Stimulated activated naive B cell treated with anti-CD40 and anti-IgM and Interleukin-4, amounts not matched to agents 10 μg/mL and 1 μg/mL and 100 μg/mL, for 72 hours (primary cell): ENCODE results near the gene TBC1D1.
A peak's percentile ranks its signal among the peaks of the same experiment; 100 is the strongest.

ENCODE experiments used
- ATAC-seq, 2 donors: fragments of 150-1000 bp; cut with Tn5 transposase; replicated peaks; 2 replicates each; pipeline ENCODE4 v1.10.0; 2021; ENCODE audit warnings: moderate library complexity in 1 of 2
- DNase-seq: peaks from one replicate; pipeline ENCODE4 v3.0.0; 2021
- H3K27ac Mint-ChIP-seq: one replicate; pipeline ENCODE4 v1.8.0; 2022; ENCODE audit warnings: mild to moderate bottlenecking, mixed read lengths
- H3K27me3 Mint-ChIP-seq, 2 donors: one replicate each; pipeline ENCODE4 v1.8.0; 2022; ENCODE audit warnings: mixed read lengths in 2 of 2
- H3K36me3 Mint-ChIP-seq, 2 donors: one replicate each; pipeline ENCODE4 v1.8.0; 2022; ENCODE audit warnings: mixed read lengths in 2 of 2, mild to moderate bottlenecking in 1 of 2
- H3K4me1 Mint-ChIP-seq, 2 donors: one replicate each; pipeline ENCODE4 v1.8.0; 2022; ENCODE audit warnings: mixed read lengths in 2 of 2, mild to moderate bottlenecking in 1 of 2
- H3K4me3 Mint-ChIP-seq, 2 donors: one replicate each; pipeline ENCODE4 v1.8.0; 2022; ENCODE audit warnings: mild to moderate bottlenecking in 2 of 2, mixed read lengths in 2 of 2, moderate library complexity in 1 of 2
- H3K9me3 Mint-ChIP-seq, 2 donors: one replicate each; pipeline ENCODE4 v1.8.0; 2022; ENCODE audit warnings: mixed read lengths in 2 of 2, mild to moderate bottlenecking in 1 of 2

The TBC1D1 gene

DNA sequence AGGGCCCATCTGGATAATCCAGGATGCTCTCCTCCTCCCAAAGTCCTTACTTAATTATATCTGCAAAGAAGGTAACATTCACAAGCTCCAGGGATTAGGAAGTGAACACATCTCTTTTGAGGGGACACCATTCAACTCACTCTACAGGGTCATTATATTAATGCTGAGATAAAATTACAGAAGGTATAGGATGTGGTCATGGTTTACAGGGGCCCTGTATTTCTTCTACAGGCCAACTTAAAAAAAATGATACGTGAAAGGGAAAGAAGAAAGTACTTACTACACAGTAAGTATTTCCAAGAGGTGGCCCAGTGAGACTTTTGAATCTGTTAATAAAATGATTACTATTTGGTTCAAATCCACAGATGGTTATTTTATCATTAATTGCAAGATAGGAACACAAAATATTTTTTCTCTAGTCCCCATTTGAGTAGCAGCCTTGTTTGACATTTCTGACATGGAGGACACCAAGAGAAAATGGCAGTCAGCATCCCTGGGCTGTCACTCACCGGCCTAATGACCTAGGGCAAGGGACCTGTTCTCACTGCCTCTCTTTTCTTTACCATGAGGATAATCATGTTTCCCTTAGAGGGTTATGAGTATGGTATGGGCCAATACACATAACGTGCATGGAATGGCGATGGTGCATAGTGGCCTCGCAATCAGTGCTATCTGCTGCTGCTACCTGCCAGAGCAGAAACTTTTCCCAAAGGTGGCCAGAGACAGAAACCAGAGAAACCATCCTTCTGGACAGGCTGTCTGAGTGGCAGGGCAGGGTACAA lies 209.8 kb downstream of the TBC1D1 start:
- Mint-ChIP-seq H3K4me1 (peaks cover 0 to 2% of the 10 kb centered on the region in 2 donors), H3K4me3 (no peak overlapping the region), H3K9me3 (no peaks in the 10 kb centered on the region), H3K27ac (no peak overlapping the region), H3K27me3 (no peaks in the 10 kb centered on the region), H3K36me3 (peaks cover 35 to 57% of the 10 kb centered on the region in 2 donors)
- DNase-seq (no peak), ATAC-seq (no peak)

DNA sequence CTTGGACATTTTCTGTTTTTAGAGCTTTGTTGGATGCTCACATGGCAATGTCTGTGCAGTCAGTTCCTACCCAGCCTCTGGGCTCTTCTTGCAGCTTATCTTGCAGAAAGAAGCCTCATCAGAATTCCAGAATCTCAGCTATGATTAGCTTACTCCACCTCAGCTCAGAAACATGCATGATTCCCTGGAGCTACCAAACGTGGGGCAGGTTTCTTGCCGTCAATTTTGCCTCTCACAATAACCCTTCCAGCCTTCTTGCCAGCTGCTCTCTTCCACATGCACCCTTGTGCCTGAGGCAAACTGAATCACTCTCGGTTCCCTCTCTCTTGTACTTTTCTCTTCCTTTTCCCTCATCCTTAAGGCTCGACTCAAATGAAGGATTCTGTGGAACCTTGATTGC lies 210.7 kb downstream of the TBC1D1 start:
- Mint-ChIP-seq H3K36me3 (peaks cover 39 to 56% of the 10 kb centered on the region in 2 donors), H3K4me3 (no peak overlapping the region), H3K27ac (no peak overlapping the region), H3K9me3 (no peaks in the 10 kb centered on the region), H3K27me3 (no peaks in the 10 kb centered on the region), H3K4me1 (peaks cover 0 to 3% of the 10 kb centered on the region in 2 donors)
- DNase-seq (no peak), ATAC-seq (no peak)

- Mint-ChIP-seq H3K27ac (peak overlapping the region; percentile 9), H3K4me3 (no peak overlapping the region), H3K4me1 (peaks cover 0 to 4% of the 10 kb centered on the region in 2 donors), H3K9me3 (no peaks in the 10 kb centered on the region), H3K36me3 (peaks cover 44 to 65% of the 10 kb centered on the region in 2 donors), H3K27me3 (no peaks in the 10 kb centered on the region)
- ATAC-seq: no peak
- no peak for DNase-seq
Measured at GRCh38 chr4:38102957-38103588, 212.2 kb downstream of the TBC1D1 start.

DNA sequence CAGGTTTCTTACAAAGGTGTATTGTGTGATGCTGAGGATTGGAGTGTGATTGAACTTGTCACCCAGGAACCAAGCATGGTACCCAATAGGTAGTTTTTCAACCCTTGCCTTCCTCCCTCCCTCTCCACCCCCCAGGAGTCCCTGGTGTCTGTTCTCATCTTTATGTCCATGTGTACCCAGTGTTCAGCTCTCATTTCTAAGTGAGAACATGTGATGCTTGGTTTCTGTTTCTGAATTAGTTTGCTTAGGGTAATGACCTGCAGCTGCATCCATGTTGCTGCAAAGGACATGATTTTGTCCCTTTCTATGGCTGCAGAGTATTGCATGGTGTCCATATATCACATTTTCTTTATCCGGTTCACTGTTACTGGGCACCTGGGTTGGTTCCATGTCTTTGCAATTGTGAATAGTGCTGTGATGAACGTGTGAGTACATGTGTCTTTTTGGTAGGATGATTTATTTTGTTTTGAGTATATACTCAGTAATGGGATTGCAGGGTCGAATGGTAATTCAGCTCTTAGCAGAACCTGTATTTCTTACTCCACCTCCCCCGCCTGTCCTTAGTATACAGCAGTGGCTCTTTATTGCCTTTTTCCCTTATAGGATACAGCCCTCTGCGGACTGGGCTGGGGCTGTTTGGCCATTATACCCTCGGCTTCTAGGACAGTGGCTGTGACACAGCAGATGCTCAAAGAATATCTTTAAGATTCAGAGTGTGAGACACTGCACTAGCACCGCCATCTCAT lies 214.8 kb downstream of the TBC1D1 start:
- ATAC-seq (no peak), DNase-seq (no peak)
- Mint-ChIP-seq H3K27ac (peak overlapping the region; percentile 14), H3K27me3 (no peaks in the 10 kb centered on the region), H3K9me3 (no peaks in the 10 kb centered on the region), H3K36me3 (peaks cover 50 to 70% of the 10 kb centered on the region in 2 donors), H3K4me3 (no peak overlapping the region), H3K4me1 (peaks cover 0 to 5% of the 10 kb centered on the region in 2 donors)

- peaks cover 50 to 74% of the 10 kb centered on the region in 2 donors for H3K36me3 Mint-ChIP-seq
Measured at GRCh38 chr4:38106311-38106710, 215.4 kb downstream of the TBC1D1 start.

GRCh38 chr4:38106886-38107514 lies 216.1 kb downstream of the TBC1D1 start:
- Mint-ChIP-seq H3K4me1 (peaks cover 0 to 5% of the 10 kb centered on the region in 2 donors), H3K4me3 (no peak overlapping the region), H3K36me3 (peaks cover 50 to 72% of the 10 kb centered on the region in 2 donors), H3K9me3 (no peaks in the 10 kb centered on the region), H3K27ac (no peak overlapping the region), H3K27me3 (no peaks in the 10 kb centered on the region)
- DNase-seq: no peak
- ATAC-seq: no peak

More at GRCh38 chr4:38106311-38106710, 215.4 kb downstream of the TBC1D1 start:
- DNase-seq (no peak), ATAC-seq (no peak)
- no peak overlapping the region for H3K4me3 Mint-ChIP-seq
- H3K4me1 Mint-ChIP-seq: peaks cover 0 to 5% of the 10 kb centered on the region in 2 donors
- H3K9me3 Mint-ChIP-seq: no peaks in the 10 kb centered on the region
- H3K27me3 Mint-ChIP-seq: no peaks in the 10 kb centered on the region
- no peak overlapping the region for H3K27ac Mint-ChIP-seq

DNA sequence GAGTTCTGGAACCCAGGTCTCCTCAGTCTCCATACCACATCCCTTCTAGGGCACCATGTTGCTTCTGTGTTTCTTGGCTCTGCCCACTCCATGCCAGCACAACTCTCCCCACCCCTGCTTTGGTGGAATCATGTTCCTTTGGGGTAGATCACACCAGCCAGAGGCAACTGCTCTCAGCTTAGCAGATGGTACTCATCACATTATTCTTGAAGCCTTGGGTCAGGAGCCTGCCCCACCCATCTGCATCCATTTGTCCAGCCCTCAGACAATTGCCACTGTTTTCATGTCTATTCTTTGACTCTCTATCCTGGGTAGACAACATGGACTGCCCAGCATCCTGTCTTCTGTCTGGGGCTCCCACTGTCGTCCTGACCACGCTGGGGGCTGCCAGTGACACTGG lies 216.9 kb downstream of the TBC1D1 start:
- Mint-ChIP-seq H3K4me1 (peaks cover 0 to 5% of the 10 kb centered on the region in 2 donors), H3K4me3 (no peak overlapping the region), H3K36me3 (peaks cover 46 to 69% of the 10 kb centered on the region in 2 donors), H3K9me3 (no peaks in the 10 kb centered on the region), H3K27me3 (no peaks in the 10 kb centered on the region), H3K27ac (peak overlapping the region; percentile 66)
- ATAC-seq (no peak), DNase-seq (no peak)

- DNase-seq (no peak), ATAC-seq (no peak)
- Mint-ChIP-seq H3K4me3 (no peak overlapping the region), H3K27me3 (no peaks in the 10 kb centered on the region), H3K9me3 (no peaks in the 10 kb centered on the region), H3K27ac (peak overlapping the region; percentile 51), H3K4me1 (peaks cover 0 to 5% of the 10 kb centered on the region in 2 donors), H3K36me3 (peaks cover 42 to 64% of the 10 kb centered on the region in 2 donors)
Measured at GRCh38 chr4:38109370-38109769, 218.5 kb downstream of the TBC1D1 start.

- H3K9me3 Mint-ChIP-seq: no peaks in the 10 kb centered on the region
- ATAC-seq: no peak
- peak overlapping the region; percentile 51 for H3K27ac Mint-ChIP-seq
- no peak for DNase-seq
- peaks cover 0 to 5% of the 10 kb centered on the region in 2 donors for H3K4me1 Mint-ChIP-seq
- H3K27me3 Mint-ChIP-seq: no peaks in the 10 kb centered on the region
- no peak overlapping the region for H3K4me3 Mint-ChIP-seq
- peaks cover 47 to 66% of the 10 kb centered on the region in 2 donors for H3K36me3 Mint-ChIP-seq
Measured at GRCh38 chr4:38109896-38110295, 219.0 kb downstream of the TBC1D1 start.

GRCh38 chr4:38111024-38111423 lies 220.1 kb downstream of the TBC1D1 start:
- no peak overlapping the region for H3K27ac Mint-ChIP-seq
- peaks cover 45 to 62% of the 10 kb centered on the region in 2 donors for H3K36me3 Mint-ChIP-seq
- peaks cover 0 to 2% of the 10 kb centered on the region in 2 donors for H3K4me1 Mint-ChIP-seq
- DNase-seq (no peak), ATAC-seq (no peak)
- H3K9me3 Mint-ChIP-seq: no peaks in the 10 kb centered on the region
- H3K27me3 Mint-ChIP-seq: no peaks in the 10 kb centered on the region
- H3K4me3 Mint-ChIP-seq: no peak overlapping the region

GRCh38 chr4:38111717-38112116 lies 220.8 kb downstream of the TBC1D1 start:
- Mint-ChIP-seq H3K4me3 (no peak overlapping the region), H3K27me3 (no peaks in the 10 kb centered on the region), H3K9me3 (no peaks in the 10 kb centered on the region), H3K36me3 (peaks cover 42 to 65% of the 10 kb centered on the region in 2 donors), H3K27ac (no peak overlapping the region), H3K4me1 (peaks cover 0 to 2% of the 10 kb centered on the region in 2 donors)
- ATAC-seq (no peak), DNase-seq (no peak)

DNA sequence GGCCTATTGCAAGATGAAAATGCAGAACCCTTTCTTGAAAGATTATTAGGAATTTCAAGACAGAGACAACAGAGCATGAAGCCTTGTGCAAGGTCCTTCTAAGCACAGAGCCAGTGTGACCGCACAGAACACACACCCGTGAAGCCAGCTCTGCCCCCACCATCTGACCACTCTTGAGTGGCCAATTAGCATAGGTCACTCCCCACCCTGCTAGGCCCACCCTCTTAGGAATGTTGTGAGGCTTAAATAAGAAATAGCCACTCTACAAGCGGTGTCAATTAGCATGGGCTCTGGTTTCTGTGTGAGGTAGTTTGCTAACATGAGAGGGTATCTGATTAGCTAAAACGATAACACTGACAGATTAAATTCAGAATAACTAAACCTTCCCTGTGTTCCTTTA lies 222.2 kb downstream of the TBC1D1 start:
- Mint-ChIP-seq H3K36me3 (peaks cover 33 to 63% of the 10 kb centered on the region in 2 donors), H3K4me1 (peaks cover 0 to under 1% of the 10 kb centered on the region in 2 donors), H3K27me3 (no peaks in the 10 kb centered on the region), H3K4me3 (no peak overlapping the region), H3K9me3 (no peaks in the 10 kb centered on the region), H3K27ac (no peak overlapping the region)
- no peak for DNase-seq
- no peak for ATAC-seq

- Mint-ChIP-seq H3K4me3 (no peak overlapping the region), H3K4me1 (no peaks in the 10 kb centered on the region), H3K27ac (no peak overlapping the region), H3K9me3 (no peaks in the 10 kb centered on the region), H3K27me3 (no peaks in the 10 kb centered on the region), H3K36me3 (peaks cover 30 to 63% of the 10 kb centered on the region in 2 donors)
- DNase-seq (no peak), ATAC-seq (no peak)
Measured at GRCh38 chr4:38113551-38113950, 222.7 kb downstream of the TBC1D1 start.
